NCI-H460 (cell line): ENCODE measurements around the gene RAI1. TPM values are rescaled to one million over a fixed set of nuclear protein-coding genes. Genes with fewer than 3 reads are reported as not detected.

Experiments used
- DNase-seq: peaks from one replicate; pipeline ENCODE4 v3.0.0-alpha.2; 2016; ENCODE audit warnings: low read depth; ENCODE audit errors: extremely low read depth
- total RNA-seq: library from RNA; depleted of rRNA; stranded (reverse); fragments of >200 nt; shearing (Covaris generic); gene quantifications from 2 replicates; pipeline ENCODE4 v1.2.3, GENCODE V29; 2014

Gene RAI1
- total RNA-seq, 1 experiment from 2014 or later, result 7.3 TPM

GRCh38 chr17:17726458-17727060, 45.3 kb downstream of the RAI1 start:
- no peak for DNase-seq

- no peak for DNase-seq
Measured at GRCh38 chr17:17727111-17727659, 45.9 kb downstream of the RAI1 start.

DNA sequence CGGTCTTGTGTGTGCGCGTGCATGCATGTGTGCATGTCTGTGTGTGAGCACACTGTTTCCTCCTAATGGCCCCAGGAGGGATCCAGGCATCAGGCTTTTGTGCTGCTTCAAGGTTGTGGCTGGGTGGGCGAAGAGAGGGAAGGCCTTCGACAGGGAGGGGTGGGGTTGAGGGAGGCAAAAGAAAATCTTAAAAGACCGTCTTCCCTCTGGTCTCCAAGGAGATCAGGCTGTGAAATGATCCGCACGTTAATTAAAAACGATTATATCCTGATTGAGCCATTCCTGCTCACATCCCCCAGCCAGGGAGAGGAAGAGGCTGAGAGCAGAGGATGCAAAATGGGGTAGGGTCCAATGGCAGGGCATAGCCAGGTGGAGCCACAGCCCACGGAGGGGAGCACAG, 46.9 kb downstream of the RAI1 start:
- no peak for DNase-seq

DNA sequence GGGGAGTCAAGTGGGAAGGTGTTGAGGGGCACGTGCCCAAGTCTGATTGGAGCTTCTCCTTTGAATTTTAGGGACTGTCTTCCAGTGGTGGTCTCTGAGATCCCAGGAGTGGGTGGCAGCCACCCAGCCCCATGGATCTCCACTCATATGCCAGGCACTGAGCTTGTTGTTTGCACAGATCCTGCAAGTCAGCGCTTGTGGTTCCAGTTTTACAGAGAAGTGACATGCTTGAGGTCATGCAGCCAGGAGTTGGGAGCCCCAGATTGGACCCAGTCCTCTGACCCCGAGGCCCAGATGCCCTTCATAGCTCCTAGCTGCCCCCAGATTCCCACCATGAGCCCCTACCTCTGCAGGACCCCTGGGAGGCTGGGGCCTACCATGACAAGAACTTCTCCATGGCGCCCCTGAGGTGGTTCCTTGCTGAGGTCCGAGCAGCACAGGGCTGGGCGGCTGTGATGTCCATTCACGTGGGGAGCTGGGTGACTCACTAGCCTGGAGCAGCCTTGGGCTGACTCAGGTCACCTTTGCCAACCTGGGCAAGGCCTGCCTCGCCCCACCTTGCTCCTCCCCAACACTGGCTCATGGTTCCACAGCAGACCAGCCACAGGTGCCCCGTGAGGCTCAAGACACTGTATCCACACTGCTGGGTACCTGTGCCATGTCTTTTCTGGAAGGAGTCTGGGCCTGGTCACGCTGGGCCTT, 47.4 kb downstream of the RAI1 start:
- DNase-seq, result no peak

- DNase-seq, result no peak
Measured at GRCh38 chr17:17729620-17730249, 48.5 kb downstream of the RAI1 start.

DNA sequence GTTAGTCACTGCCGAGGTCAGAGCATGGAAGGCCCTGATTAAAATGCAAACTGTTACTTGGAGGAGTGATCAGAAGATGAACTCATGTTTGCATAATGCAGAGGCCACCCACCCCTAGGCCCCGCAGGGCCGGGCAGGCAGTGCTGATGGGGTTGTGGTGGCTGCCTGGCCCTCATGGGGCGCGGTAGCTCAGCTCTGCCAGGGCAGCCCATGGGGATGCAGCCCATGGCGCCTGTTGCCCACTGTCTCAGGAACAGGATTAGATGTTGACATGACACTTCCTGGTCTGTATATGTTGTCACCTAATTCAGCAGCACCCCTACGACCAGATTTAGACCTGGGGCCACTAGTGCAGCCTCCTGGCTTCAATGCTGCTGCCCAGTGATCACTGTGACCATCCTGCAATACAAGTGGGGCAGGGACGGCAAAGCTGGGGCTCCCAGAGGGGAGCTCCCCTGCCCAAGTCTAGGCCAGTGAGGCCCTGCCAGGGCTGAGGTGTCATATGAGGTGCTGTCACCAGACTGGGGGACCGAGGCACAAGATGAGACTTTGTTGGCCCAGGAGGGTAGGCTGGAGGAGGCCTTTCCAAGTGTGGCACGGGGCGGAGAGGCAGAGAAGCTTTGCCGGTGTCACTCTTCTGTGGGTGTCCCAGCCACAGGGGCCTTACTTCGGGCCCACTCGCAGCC, 49.1 kb downstream of the RAI1 start:
- DNase-seq, result no peak

DNA sequence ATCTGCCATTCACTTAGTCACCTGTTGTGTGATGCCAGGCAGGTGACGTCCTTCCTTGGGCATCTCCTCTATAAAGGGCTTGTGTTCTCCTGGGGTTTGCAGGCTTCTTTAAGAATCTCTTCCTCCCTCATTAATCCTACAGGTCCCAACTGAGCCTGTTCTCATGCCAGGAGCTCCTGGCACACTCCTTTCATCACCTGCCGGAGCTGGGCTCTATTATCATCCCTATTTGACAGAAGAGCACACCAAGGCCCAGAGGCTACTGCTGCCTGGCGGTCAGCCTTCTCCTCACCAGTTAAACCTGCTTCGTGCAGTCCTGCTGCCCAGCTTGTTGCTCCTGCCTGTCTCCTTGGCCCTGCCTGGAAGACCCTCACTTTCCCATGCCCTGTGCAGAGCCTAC, 51.2 kb downstream of the RAI1 start:
- no peak for DNase-seq

DNA sequence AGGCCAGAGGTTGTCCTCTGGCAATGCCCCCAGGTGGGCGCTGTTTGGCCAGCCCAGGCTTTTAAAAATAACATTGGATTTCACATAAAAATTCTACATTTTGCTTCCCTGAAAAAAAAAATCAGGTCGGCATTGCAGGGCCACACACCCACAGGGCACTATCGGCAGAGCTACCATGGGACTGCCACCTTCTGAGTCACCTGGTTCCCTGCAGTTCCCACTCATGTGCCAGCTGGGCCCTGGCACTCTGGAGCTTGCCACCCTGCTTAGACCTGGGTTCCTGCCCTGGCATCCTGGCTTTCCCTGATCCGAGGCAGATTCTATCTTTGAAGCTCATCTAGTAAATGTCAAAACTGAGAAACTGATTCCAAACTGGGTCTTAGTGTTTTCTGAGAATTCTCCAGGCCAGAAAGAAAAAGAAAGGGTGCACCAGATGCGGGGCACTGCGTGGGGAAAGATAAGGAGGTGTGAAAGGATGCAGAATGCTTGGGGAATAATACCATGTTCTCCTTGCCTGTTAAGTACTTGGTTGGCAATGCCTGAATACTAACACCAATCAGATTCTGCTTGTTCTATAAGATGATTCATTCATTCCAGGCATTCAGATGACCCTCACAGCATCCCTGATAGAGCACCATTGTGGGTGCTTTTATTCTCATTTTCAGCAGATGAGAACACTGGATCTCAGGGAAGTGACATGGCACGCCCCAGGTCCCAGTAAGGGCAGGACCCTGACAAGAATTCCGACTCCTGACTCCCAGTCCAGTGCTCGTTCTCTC, 51.8 kb downstream of the RAI1 start:
- no peak for DNase-seq

- DNase-seq, result no peak
Measured at GRCh38 chr17:17736205-17737183, 55.2 kb downstream of the RAI1 start.

- DNase-seq, result no peak
Measured at GRCh38 chr17:17737961-17738894, 57.0 kb downstream of the RAI1 start.

- DNase-seq, result no peak
Measured at GRCh38 chr17:17738901-17739300, 57.6 kb downstream of the RAI1 start.

DNA sequence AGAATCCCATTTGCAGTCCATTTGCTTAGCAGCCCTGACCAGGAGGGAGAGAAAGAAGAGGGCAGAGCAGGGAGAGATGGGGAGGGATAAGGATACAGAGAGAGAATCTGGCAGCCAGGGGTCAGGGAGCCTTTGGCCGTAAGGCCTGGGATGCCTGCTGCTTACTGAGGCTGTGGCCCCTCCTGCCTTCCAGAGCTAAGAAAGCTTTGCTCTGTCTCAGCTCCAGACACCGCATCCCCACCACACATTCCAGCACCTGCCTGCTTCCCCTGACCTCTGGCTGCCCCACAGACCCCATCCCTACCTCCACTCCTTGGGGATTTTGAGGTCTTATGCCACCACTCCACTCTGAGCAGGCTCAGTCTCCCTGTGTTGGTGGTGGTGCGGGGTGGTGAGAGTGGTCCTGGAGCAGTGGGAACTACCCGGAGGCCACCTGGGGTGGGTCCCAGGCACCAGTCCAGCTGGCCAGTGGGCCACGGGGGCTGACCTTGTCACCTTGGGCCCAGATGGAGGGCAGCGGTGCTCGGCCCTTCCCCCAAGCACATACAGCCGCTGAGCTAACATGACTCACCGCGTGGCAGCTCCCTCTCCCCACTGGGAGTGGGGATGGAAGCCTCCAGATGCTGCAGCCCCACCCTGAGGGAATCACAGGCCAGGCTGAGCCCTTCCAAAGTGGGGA, 58.3 kb downstream of the RAI1 start:
- no peak for DNase-seq

GRCh38 chr17:17740615-17741348, 59.5 kb downstream of the RAI1 start:
- no peak for DNase-seq

- DNase-seq, result no peak
Measured at GRCh38 chr17:17741349-17742023, 60.2 kb downstream of the RAI1 start.

GRCh38 chr17:17742133-17742621, 60.9 kb downstream of the RAI1 start:
- DNase-seq, result no peak

GRCh38 chr17:17742688-17743390, 61.6 kb downstream of the RAI1 start:
- DNase-seq, result no peak
